ENCODE results near the gene PRRC2C. TPM values are rescaled to one million over a fixed set of nuclear protein-coding genes. Genes with fewer than 3 reads are reported as not detected.

The PRRC2C gene
- total RNA-seq, 1 donor from 2014 or later, result 134 TPM

DNA sequence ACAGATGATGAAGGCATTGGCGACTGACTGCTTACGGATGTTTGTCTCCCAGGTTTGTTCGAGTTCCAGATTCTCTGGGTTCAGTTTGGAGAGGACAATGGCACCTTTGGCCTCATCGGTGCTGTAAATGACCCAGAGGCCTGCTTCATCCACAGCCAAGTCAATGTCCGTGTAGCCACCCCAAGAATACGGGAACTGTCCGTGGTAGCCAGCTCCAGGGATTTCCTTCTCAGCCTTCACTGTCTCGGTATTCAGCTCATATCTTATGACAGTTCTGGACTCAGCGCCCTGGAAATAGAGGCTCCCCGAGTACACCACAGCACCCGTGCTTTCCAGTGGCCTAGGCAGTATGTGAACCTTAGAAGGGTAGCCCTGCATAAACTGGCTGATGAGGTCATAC lies 150.8 kb downstream of the PRRC2C start:
- DNase-seq (ENCODE audit: low spot score), result no peak

- no peak for DNase-seq (ENCODE audit: low spot score)
Measured at GRCh38 chr1:171637928-171638576, 152.7 kb downstream of the PRRC2C start.

DNA sequence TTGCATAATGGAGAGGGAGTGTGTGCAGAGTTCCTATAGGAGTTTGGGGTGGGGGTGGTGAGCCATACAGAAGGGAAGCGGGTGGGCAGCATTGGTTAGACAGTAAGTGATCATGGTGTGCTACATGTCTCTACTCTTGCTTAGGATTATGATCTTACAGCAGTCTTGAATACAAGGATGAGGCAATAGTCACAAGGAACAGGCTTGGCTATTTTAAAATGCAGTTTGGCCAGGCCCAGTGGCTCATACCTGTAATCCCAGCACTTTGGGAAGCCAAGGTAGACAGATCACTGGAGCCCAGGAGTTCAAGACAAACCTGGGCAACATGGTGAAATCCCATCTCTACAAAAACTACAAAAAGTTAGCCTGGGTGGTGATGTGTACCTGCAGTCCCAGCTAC lies 154.9 kb downstream of the PRRC2C start:
- DNase-seq (ENCODE audit: low spot score), result no peak

GRCh38 chr1:171641076-171641864 lies 155.9 kb downstream of the PRRC2C start:
- no peak for DNase-seq (ENCODE audit: low spot score)

GRCh38 chr1:171642197-171642596 lies 156.9 kb downstream of the PRRC2C start:
- DNase-seq (ENCODE audit: low spot score), result no peak

Other genes starting within 250 kb of the PRRC2C start
- gene FMO1, start 237.0 kb upstream of the PRRC2C start, total RNA-seq, result not detected
- 3.6 TPM for gene FMO4, start 171.3 kb upstream of the PRRC2C start, total RNA-seq
- gene MYOCOS, start 136.7 kb downstream of the PRRC2C start, total RNA-seq, result not detected
- 2.4 TPM for gene MYOC, start 167.2 kb downstream of the PRRC2C start, total RNA-seq

All from mucosa of gallbladder (tissue), 1 donor.